HEK293 (cell line): ENCODE results near the gene ARPC3.

Experiments
- MZF1 ChIP-seq: fragments of 450-650 bp; formaldehyde crosslinking; IDR thresholded peaks from 2 replicates; pipeline ENCODE4 v1.5.1; 2017; ENCODE audit warnings: missing biosample characterization, missing genetic modification characterization, borderline replicate concordance
- ZBTB17 ChIP-seq: fragments of 450-650 bp; formaldehyde crosslinking; IDR thresholded peaks from 2 replicates; pipeline ENCODE4 v1.5.1; 2016; ENCODE audit warnings: missing biosample characterization, missing genetic modification characterization
- ZBTB7A ChIP-seq: fragments of 450-650 bp; formaldehyde crosslinking; IDR thresholded peaks from 2 replicates; pipeline ENCODE4 v1.5.1; 2016; ENCODE audit warnings: low read depth, missing biosample characterization, missing genetic modification characterization
- ZNF274 ChIP-seq, 2 experiments: fragments of 200-500 bp in 1 of 2; fragments of 450-650 bp in 1 of 2; sonication (Bioruptor generic) in 1 of 2; formaldehyde crosslinking in 1 of 2; IDR thresholded peaks; 2 replicates each; pipeline versions ENCODE4 v1.5.1 to v1.6.1; 2014 to 2016; ENCODE audit warnings: borderline replicate concordance in 1 of 2, inconsistent platforms in 1 of 2, low read length in 1 of 2, missing biosample characterization in 1 of 2, missing genetic modification characterization in 1 of 2
- ZNF510 ChIP-seq: fragments of 450-650 bp; formaldehyde crosslinking; IDR thresholded peaks from 2 replicates; pipeline ENCODE4 v1.5.1; 2018; ENCODE audit warnings: mild to moderate bottlenecking, missing genetic modification characterization, missing biosample characterization; ENCODE audit not compliant: insufficient replicate concordance
- ZNF514 ChIP-seq: fragments of 450-650 bp; formaldehyde crosslinking; IDR thresholded peaks from 2 replicates; pipeline ENCODE4 v1.5.1; 2016; ENCODE audit warnings: missing biosample characterization, missing genetic modification characterization
- ZNF837 ChIP-seq: fragments of 450-650 bp; formaldehyde crosslinking; IDR thresholded peaks from 2 replicates; pipeline ENCODE4 v1.5.1; 2016; ENCODE audit warnings: missing biosample characterization, missing genetic modification characterization
- TF ChIP-seq, protein P1 (sequence below): fragments of 450-650 bp; formaldehyde crosslinking; IDR thresholded peaks from 2 replicates; pipeline ENCODE4 v1.5.1; 2017; ENCODE audit warnings: missing biosample characterization, missing genetic modification characterization
- TF ChIP-seq, protein P2 (sequence below): fragments of 450-650 bp; formaldehyde crosslinking; IDR thresholded peaks from 2 replicates; pipeline ENCODE4 v1.5.1; 2016; ENCODE audit warnings: missing biosample characterization, missing genetic modification characterization
- TF ChIP-seq, protein P3 (sequence below): fragments of 450-650 bp; formaldehyde crosslinking; IDR thresholded peaks from 2 replicates; pipeline ENCODE4 v1.5.1; 2016; ENCODE audit warnings: missing biosample characterization, missing genetic modification characterization
- TF ChIP-seq, protein P4 (sequence below): fragments of 450-650 bp; formaldehyde crosslinking; IDR thresholded peaks from 2 replicates; pipeline ENCODE4 v1.5.1; 2016; ENCODE audit warnings: missing biosample characterization, missing genetic modification characterization
- TF ChIP-seq, protein P5 (sequence below): fragments of 450-650 bp; formaldehyde crosslinking; IDR thresholded peaks from 2 replicates; pipeline ENCODE4 v1.5.1; 2016; ENCODE audit warnings: missing biosample characterization, missing genetic modification characterization, low read depth

DNA sequence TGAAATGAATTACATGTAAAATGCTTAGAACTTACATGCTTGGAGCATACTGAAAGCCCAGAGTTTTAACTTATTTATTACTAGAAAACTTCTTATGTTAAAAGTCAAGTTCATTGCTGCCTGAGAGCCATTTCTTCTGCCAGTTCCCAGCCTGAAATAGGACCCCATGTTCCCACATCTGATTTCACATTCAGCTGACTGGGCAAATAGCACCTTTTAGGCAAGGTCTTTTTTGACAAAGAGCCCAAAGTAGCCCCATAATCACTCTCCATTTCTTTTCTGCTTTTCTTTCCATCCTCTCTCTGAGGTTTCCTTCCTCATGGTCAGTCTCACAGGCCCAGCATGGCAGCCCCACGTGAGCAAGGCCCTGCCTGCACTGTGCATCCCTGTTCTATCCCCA lies 1.1 kb upstream of the ARPC3 start:
- TF ChIP-seq ZNF514 (tag by site-specific recombination) = no peak
- TF ChIP-seq, protein P1, sequence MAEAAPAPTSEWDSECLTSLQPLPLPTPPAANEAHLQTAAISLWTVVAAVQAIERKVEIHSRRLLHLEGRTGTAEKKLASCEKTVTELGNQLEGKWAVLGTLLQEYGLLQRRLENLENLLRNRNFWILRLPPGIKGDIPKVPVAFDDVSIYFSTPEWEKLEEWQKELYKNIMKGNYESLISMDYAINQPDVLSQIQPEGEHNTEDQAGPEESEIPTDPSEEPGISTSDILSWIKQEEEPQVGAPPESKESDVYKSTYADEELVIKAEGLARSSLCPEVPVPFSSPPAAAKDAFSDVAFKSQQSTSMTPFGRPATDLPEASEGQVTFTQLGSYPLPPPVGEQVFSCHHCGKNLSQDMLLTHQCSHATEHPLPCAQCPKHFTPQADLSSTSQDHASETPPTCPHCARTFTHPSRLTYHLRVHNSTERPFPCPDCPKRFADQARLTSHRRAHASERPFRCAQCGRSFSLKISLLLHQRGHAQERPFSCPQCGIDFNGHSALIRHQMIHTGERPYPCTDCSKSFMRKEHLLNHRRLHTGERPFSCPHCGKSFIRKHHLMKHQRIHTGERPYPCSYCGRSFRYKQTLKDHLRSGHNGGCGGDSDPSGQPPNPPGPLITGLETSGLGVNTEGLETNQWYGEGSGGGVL = no peak
- TF ChIP-seq ZNF837 (tag by site-specific recombination) = no peak
- TF ChIP-seq, protein P2, sequence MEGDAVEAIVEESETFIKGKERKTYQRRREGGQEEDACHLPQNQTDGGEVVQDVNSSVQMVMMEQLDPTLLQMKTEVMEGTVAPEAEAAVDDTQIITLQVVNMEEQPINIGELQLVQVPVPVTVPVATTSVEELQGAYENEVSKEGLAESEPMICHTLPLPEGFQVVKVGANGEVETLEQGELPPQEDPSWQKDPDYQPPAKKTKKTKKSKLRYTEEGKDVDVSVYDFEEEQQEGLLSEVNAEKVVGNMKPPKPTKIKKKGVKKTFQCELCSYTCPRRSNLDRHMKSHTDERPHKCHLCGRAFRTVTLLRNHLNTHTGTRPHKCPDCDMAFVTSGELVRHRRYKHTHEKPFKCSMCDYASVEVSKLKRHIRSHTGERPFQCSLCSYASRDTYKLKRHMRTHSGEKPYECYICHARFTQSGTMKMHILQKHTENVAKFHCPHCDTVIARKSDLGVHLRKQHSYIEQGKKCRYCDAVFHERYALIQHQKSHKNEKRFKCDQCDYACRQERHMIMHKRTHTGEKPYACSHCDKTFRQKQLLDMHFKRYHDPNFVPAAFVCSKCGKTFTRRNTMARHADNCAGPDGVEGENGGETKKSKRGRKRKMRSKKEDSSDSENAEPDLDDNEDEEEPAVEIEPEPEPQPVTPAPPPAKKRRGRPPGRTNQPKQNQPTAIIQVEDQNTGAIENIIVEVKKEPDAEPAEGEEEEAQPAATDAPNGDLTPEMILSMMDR (tag by site-specific recombination) = no peak
- TF ChIP-seq, protein P3, sequence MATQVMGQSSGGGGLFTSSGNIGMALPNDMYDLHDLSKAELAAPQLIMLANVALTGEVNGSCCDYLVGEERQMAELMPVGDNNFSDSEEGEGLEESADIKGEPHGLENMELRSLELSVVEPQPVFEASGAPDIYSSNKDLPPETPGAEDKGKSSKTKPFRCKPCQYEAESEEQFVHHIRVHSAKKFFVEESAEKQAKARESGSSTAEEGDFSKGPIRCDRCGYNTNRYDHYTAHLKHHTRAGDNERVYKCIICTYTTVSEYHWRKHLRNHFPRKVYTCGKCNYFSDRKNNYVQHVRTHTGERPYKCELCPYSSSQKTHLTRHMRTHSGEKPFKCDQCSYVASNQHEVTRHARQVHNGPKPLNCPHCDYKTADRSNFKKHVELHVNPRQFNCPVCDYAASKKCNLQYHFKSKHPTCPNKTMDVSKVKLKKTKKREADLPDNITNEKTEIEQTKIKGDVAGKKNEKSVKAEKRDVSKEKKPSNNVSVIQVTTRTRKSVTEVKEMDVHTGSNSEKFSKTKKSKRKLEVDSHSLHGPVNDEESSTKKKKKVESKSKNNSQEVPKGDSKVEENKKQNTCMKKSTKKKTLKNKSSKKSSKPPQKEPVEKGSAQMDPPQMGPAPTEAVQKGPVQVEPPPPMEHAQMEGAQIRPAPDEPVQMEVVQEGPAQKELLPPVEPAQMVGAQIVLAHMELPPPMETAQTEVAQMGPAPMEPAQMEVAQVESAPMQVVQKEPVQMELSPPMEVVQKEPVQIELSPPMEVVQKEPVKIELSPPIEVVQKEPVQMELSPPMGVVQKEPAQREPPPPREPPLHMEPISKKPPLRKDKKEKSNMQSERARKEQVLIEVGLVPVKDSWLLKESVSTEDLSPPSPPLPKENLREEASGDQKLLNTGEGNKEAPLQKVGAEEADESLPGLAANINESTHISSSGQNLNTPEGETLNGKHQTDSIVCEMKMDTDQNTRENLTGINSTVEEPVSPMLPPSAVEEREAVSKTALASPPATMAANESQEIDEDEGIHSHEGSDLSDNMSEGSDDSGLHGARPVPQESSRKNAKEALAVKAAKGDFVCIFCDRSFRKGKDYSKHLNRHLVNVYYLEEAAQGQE = no peak
- TF ChIP-seq, protein P4, sequence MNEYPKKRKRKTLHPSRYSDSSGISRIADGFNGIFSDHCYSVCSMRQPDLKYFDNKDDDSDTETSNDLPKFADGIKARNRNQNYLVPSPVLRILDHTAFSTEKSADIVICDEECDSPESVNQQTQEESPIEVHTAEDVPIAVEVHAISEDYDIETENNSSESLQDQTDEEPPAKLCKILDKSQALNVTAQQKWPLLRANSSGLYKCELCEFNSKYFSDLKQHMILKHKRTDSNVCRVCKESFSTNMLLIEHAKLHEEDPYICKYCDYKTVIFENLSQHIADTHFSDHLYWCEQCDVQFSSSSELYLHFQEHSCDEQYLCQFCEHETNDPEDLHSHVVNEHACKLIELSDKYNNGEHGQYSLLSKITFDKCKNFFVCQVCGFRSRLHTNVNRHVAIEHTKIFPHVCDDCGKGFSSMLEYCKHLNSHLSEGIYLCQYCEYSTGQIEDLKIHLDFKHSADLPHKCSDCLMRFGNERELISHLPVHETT (tag by site-specific recombination) = no peak
- TF ChIP-seq ZNF274 (IDR thresholded peaks at IDR 0.05; ENCODE audit: low read length) = no peak
- TF ChIP-seq ZNF274 (tag by site-specific recombination; IDR thresholded peaks at IDR 0.05; ENCODE audit: borderline replicate concordance) = no peak
- no peak for TF ChIP-seq ZNF510
- TF ChIP-seq ZBTB17 (tag by site-specific recombination) = no peak
- no peak for TF ChIP-seq MZF1 (tag by site-specific recombination)
- no peak for TF ChIP-seq ZBTB7A
- TF ChIP-seq, protein P5, sequence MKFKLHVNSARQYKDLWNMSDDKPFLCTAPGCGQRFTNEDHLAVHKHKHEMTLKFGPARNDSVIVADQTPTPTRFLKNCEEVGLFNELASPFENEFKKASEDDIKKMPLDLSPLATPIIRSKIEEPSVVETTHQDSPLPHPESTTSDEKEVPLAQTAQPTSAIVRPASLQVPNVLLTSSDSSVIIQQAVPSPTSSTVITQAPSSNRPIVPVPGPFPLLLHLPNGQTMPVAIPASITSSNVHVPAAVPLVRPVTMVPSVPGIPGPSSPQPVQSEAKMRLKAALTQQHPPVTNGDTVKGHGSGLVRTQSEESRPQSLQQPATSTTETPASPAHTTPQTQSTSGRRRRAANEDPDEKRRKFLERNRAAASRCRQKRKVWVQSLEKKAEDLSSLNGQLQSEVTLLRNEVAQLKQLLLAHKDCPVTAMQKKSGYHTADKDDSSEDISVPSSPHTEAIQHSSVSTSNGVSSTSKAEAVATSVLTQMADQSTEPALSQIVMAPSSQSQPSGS = no peak
